Measurements from ENCODE around the gene HELZ. TPM values are rescaled to one million over a fixed set of nuclear protein-coding genes. Genes with fewer than 3 reads are reported as not detected.

Gene HELZ
- total and polyA plus RNA-seq, 2 donors (not counting 3 experiments of a cell fraction or from before 2014, with no cell fraction given): 8.0 to 47.3 TPM

- Histone ChIP-seq H3K79me2 (ENCODE audit: control insufficient read depth, insufficient read depth, low read length) (no peaks in the 10 kb centered on the region), H3K9ac (replicated peaks; ENCODE audit: extremely low read depth, insufficient read depth, low read length) (no peak overlapping the region), H3K9me3 (replicated peaks; ENCODE audit: control insufficient read depth, insufficient read depth, low read length) (no peaks in the 10 kb centered on the region), H3K27ac (ENCODE audit: insufficient read depth, low read depth, low read length) (no peak overlapping the region), H3K4me2 (ENCODE audit: insufficient read depth, low read length) (no peak overlapping the region), H3K4me3 (replicated peaks in 1 of 3; ENCODE audit: insufficient read depth in 1 of 3, low read depth in 1 of 3, low read length in 3 of 3) (no peak overlapping the region), H3K9me1 (replicated peaks; ENCODE audit: control insufficient read depth, extremely low read depth, insufficient read depth, low read length) (no peaks in the 10 kb centered on the region), H2AFZ (ENCODE audit: low read depth, low read length) (no peak overlapping the region), H3K36me3 (ENCODE audit: control insufficient read depth in 2 of 2, extremely low read depth in 1 of 2, insufficient read depth in 2 of 2, low read length in 2 of 2) (peaks cover 0 to 5% of the 10 kb centered on the region in 2 experiments), H3K4me1 (ENCODE audit: control insufficient read depth, extremely low read depth, insufficient read depth, low read length) (peaks cover 6% of the 10 kb centered on the region), H4K20me1 (replicated peaks; ENCODE audit: control insufficient read depth, extremely low read depth, insufficient read depth, low read length) (no peaks in the 10 kb centered on the region), H3K27me3 (ENCODE audit: control insufficient read depth in 2 of 2, insufficient read depth in 2 of 2, low read length in 2 of 2) (no peaks in the 10 kb centered on the region)
- CTCF ChIA-PET: no interaction called here
- no peak for DNase-seq (ENCODE audit: low read depth, low spot score)
- FAIRE-seq: no peak
- dilution Hi-C loops (cut with MboI; ENCODE audit: extremely low pct_ligation_motif_present, low sequenced_read_pairs) (no loop called here), intact Hi-C loops (cut with micrococcal nuclease) (no loop called here)
- no TSS peak for BruUV-seq (replicated peaks)
- TF ChIP-seq POLR2AphosphoS5 (IDR thresholded peaks at IDR 0.05; ENCODE audit: insufficient read depth, low read depth, low read length) (no peak), FOS (IDR thresholded peaks at IDR 0.05; ENCODE audit: borderline replicate concordance, insufficient read depth, low read length) (no peak), JUN (IDR thresholded peaks at IDR 0.05; ENCODE audit: borderline replicate concordance, insufficient read depth, insufficient read length, low read depth) (no peak), POLR2A (IDR thresholded peaks at IDR 0.05; ENCODE audit: low read depth, low read length) (no peak), GATA2 (IDR thresholded peaks at IDR 0.05; ENCODE audit: insufficient read depth, insufficient read length, low read depth, low read length) (no peak), MAX (IDR thresholded peaks at IDR 0.05; ENCODE audit: insufficient read depth, insufficient read length) (no peak), MYC (IDR thresholded peaks at IDR 0.05; ENCODE audit: low read depth, low read length) (no peak), CTCF (IDR thresholded peaks at IDR 0.05; ENCODE audit: extremely low read depth in 1 of 2, insufficient read depth in 1 of 2, low read depth in 1 of 2, low read length in 2 of 2) (no peak), EZH2 (IDR thresholded peaks at IDR 0.05; ENCODE audit: borderline replicate concordance, low read depth, low read length, severe bottlenecking) (no peak)
- POLR2A ChIA-PET: no interaction called here
These were observed 58.2 kb downstream of the HELZ start for GRCh38 chr17:67186782-67187181.
